ENCODE results near the gene TRIO. TPM values are rescaled to one million over a fixed set of nuclear protein-coding genes. Genes with fewer than 3 reads are reported as not detected.
"Not testable (repeated sequence)": the region's sequence is repeated elsewhere in the genome, so short reads cannot be mapped to it uniquely, and the experiment has no call there.

Gene TRIO
- total RNA-seq = 1 to 10 TPM; 3.7 to 4.2 TPM

- ChIA-PET CTCF (interaction anchor here (1.1 to 1.2 kb wide), 3 partner anchors 10 to 16 kb away, joined by 3 to 4 read pairs (median 3); no protein-coding TSS in a partner anchor), POLR2A (no interaction called here)
- Mint-ChIP-seq H3K9me3 (no peaks in the 10 kb centered on the region), H3K36me3 (ENCODE audit: low read depth) (no peaks in the 10 kb centered on the region), H3K27ac (peak within 1 kb of the TSS; percentile 72), H3K27me3 (peaks cover 59% of the 10 kb centered on the region), H3K4me3 (peak within 1 kb of the TSS; percentile 77), H3K4me1 (peaks cover 10% of the 10 kb centered on the region)
- peak; percentile 74 for DNase-seq
Observed at GRCh38 chr5:14142827-14143545, at the start of gene TRIO. TRIO (plus strand) TSS chr5:14143342; CDS start chr5:14143726, 384 bp downstream.

- H3K27ac Mint-ChIP-seq; DNase-seq; H3K9me3 Mint-ChIP-seq; H3K4me3 Mint-ChIP-seq; CTCF ChIA-PET; H3K27me3 Mint-ChIP-seq; H3K4me1 Mint-ChIP-seq; POLR2A ChIA-PET; H3K36me3 Mint-ChIP-seq (ENCODE audit: low read depth): not testable (repeated sequence)
Observed at GRCh38 chr5:14097380-14097779, 45.8 kb upstream of the TRIO start.

- Mint-ChIP-seq H3K4me3 (no peak overlapping the region), H3K27me3 (peaks cover 2% of the 10 kb centered on the region), H3K9me3 (no peaks in the 10 kb centered on the region), H3K36me3 (ENCODE audit: low read depth) (no peaks in the 10 kb centered on the region), H3K27ac (no peak overlapping the region), H3K4me1 (no peaks in the 10 kb centered on the region)
- no peak for DNase-seq
- ChIA-PET CTCF (no interaction called here), POLR2A (no interaction called here)
Observed at GRCh38 chr5:14097998-14098471, 45.1 kb upstream of the TRIO start.

GRCh38 chr5:14100281-14100680, 42.9 kb upstream of the TRIO start:
- H3K27me3 Mint-ChIP-seq = peaks cover 2% of the 10 kb centered on the region
- no peak for DNase-seq
- CTCF ChIA-PET = no interaction called here
- POLR2A ChIA-PET = no interaction called here
- H3K36me3 Mint-ChIP-seq (ENCODE audit: low read depth) = no peaks in the 10 kb centered on the region
- no peak overlapping the region for H3K27ac Mint-ChIP-seq
- no peak overlapping the region for H3K4me3 Mint-ChIP-seq
- no peaks in the 10 kb centered on the region for H3K4me1 Mint-ChIP-seq
- no peaks in the 10 kb centered on the region for H3K9me3 Mint-ChIP-seq

GRCh38 chr5:14101922-14102321, 41.2 kb upstream of the TRIO start:
- CTCF ChIA-PET = no interaction called here
- Mint-ChIP-seq H3K27me3 (peaks cover 3% of the 10 kb centered on the region), H3K36me3 (ENCODE audit: low read depth) (no peaks in the 10 kb centered on the region), H3K4me1 (no peaks in the 10 kb centered on the region), H3K27ac (no peak overlapping the region), H3K9me3 (no peaks in the 10 kb centered on the region), H3K4me3 (no peak overlapping the region)
- POLR2A ChIA-PET = no interaction called here
- DNase-seq = no peak

GRCh38 chr5:14102666-14103065, 40.5 kb upstream of the TRIO start:
- Mint-ChIP-seq H3K27me3 (peaks cover 4% of the 10 kb centered on the region), H3K4me3 (no peak overlapping the region), H3K27ac (no peak overlapping the region), H3K9me3 (no peaks in the 10 kb centered on the region), H3K4me1 (peaks cover 3% of the 10 kb centered on the region), H3K36me3 (ENCODE audit: low read depth) (no peaks in the 10 kb centered on the region)
- DNase-seq = no peak
- ChIA-PET CTCF (no interaction called here), POLR2A (no interaction called here)

- no peak for DNase-seq
- ChIA-PET CTCF (no interaction called here), POLR2A (no interaction called here)
- Mint-ChIP-seq H3K4me1 (peaks cover 22% of the 10 kb centered on the region), H3K27ac (no peak overlapping the region), H3K9me3 (no peaks in the 10 kb centered on the region), H3K36me3 (ENCODE audit: low read depth) (no peaks in the 10 kb centered on the region), H3K27me3 (peaks cover 5% of the 10 kb centered on the region), H3K4me3 (no peak overlapping the region)
Observed at GRCh38 chr5:14105718-14106410, 37.3 kb upstream of the TRIO start.

GRCh38 chr5:14107536-14107935, 35.6 kb upstream of the TRIO start:
- Mint-ChIP-seq H3K27ac (no peak overlapping the region), H3K4me3 (no peak overlapping the region), H3K9me3 (no peaks in the 10 kb centered on the region), H3K27me3 (peaks cover 5% of the 10 kb centered on the region), H3K4me1 (peaks cover 22% of the 10 kb centered on the region), H3K36me3 (ENCODE audit: low read depth) (no peaks in the 10 kb centered on the region)
- ChIA-PET POLR2A (no interaction called here), CTCF (no interaction called here)
- no peak for DNase-seq

GRCh38 chr5:14108170-14108996, 34.8 kb upstream of the TRIO start:
- Mint-ChIP-seq H3K36me3 (ENCODE audit: low read depth) (no peaks in the 10 kb centered on the region), H3K27ac (no peak overlapping the region), H3K4me1 (peaks cover 22% of the 10 kb centered on the region), H3K9me3 (no peaks in the 10 kb centered on the region), H3K4me3 (no peak overlapping the region), H3K27me3 (peaks cover 5% of the 10 kb centered on the region)
- POLR2A ChIA-PET = no interaction called here
- CTCF ChIA-PET = interaction anchor here (0.8 kb wide), 1 partner anchor 162 kb away, joined by 3 read pairs; no protein-coding TSS in a partner anchor
- peak; percentile 39 for DNase-seq

GRCh38 chr5:14109041-14109747, 33.9 kb upstream of the TRIO start:
- H3K9me3 Mint-ChIP-seq = no peaks in the 10 kb centered on the region
- no peaks in the 10 kb centered on the region for H3K36me3 Mint-ChIP-seq (ENCODE audit: low read depth)
- peaks cover 5% of the 10 kb centered on the region for H3K27me3 Mint-ChIP-seq
- peaks cover 22% of the 10 kb centered on the region for H3K4me1 Mint-ChIP-seq
- ChIA-PET POLR2A (no interaction called here), CTCF (no interaction called here)
- DNase-seq = peak; percentile 16
- H3K4me3 Mint-ChIP-seq = no peak overlapping the region
- no peak overlapping the region for H3K27ac Mint-ChIP-seq

GRCh38 chr5:14109771-14110170, 33.4 kb upstream of the TRIO start:
- Mint-ChIP-seq H3K4me1 (peaks cover 22% of the 10 kb centered on the region), H3K9me3 (no peaks in the 10 kb centered on the region), H3K27ac (no peak overlapping the region), H3K36me3 (ENCODE audit: low read depth) (no peaks in the 10 kb centered on the region), H3K4me3 (no peak overlapping the region), H3K27me3 (peaks cover 5% of the 10 kb centered on the region)
- POLR2A ChIA-PET = no interaction called here
- no peak for DNase-seq
- CTCF ChIA-PET = no interaction called here

GRCh38 chr5:14110196-14110595, 32.9 kb upstream of the TRIO start:
- Mint-ChIP-seq H3K36me3 (ENCODE audit: low read depth) (no peaks in the 10 kb centered on the region), H3K4me1 (peaks cover 22% of the 10 kb centered on the region), H3K9me3 (no peaks in the 10 kb centered on the region), H3K4me3 (no peak overlapping the region), H3K27me3 (peaks cover 5% of the 10 kb centered on the region), H3K27ac (no peak overlapping the region)
- CTCF ChIA-PET = no interaction called here
- POLR2A ChIA-PET = no interaction called here
- DNase-seq = no peak

- no peak overlapping the region for H3K4me3 Mint-ChIP-seq
- no peaks in the 10 kb centered on the region for H3K36me3 Mint-ChIP-seq (ENCODE audit: low read depth)
- H3K27ac Mint-ChIP-seq = no peak overlapping the region
- ChIA-PET POLR2A (no interaction called here), CTCF (no interaction called here)
- DNase-seq = no peak
- H3K27me3 Mint-ChIP-seq = peaks cover 5% of the 10 kb centered on the region
- no peaks in the 10 kb centered on the region for H3K9me3 Mint-ChIP-seq
- peaks cover 22% of the 10 kb centered on the region for H3K4me1 Mint-ChIP-seq
Observed at GRCh38 chr5:14110680-14111079, 32.5 kb upstream of the TRIO start.
